ENCODE data around the gene GSTO2.
A peak's percentile ranks its signal among the peaks of the same experiment; 100 is the strongest.

The GSTO2 gene

DNA sequence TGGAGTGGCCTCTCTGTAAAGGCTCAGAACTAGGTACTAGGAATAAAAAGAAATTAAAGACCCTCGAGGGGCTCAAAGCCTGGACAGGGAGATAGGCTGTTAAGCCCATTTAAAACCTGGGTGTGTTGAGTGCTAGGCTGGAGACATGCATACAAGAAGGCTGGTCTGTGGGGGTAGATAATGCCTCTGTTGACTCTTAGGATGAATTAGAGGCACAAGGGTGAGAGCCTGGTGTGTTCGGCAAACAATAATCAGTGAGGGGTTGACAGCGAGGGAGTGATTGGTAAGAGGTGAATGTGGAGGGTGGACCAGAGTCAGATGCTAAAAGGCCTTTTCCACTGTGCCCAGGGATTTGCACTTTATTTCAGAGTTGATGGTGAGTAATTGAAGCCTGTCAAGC lies 12.7 kb downstream of the GSTO2 start:
- no peak for ATAC-seq
- no peak for DNase-seq

- no peak for ATAC-seq
- DNase-seq: no peak
Measured at GRCh38 chr10:104284846-104285245, 15.9 kb downstream of the GSTO2 start.

DNA sequence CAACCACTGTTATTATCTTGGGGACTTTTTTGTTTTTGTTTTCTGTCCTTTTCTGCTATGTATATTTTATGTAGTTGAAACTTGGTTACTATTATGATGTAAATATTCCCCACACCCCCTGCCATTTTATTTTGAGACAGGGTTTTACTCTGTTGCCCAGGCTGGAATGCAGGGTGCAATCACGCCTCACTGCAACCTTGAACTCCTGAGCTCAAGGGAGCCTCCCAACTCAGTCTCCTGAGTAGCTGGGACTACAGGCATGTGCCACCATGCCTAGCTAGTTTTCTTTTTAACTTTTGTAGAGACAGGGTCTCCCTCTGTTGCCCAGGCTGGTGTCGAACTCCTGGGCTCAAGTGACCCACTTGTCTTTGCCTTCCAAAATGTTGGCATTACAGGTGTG lies 18.0 kb downstream of the GSTO2 start:
- DNase-seq: no peak
- no peak for ATAC-seq

DNA sequence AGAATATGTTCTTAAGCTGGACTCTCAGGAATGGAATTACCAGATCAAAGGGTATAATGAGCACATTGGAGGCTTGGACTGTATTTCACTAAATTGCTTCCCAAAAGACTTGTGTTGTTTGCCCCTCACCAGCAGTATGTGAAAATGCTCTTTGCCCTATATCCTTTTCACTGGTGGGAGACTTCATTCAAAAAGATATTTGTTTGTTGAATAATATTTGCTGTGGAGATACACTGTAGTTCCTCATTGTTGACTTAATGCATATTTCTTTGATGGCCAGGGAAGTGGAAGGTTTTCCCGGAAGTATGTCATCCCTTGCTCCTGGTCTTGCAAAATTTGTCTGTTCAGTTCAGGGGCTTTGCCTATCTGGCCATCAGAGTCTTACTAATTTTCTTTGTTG lies 19.4 kb downstream of the GSTO2 start:
- ATAC-seq (no peak), DNase-seq (no peak)

- DNase-seq: peak; percentile 91
- ATAC-seq: peak; percentile 95
Measured at GRCh38 chr10:104291439-104291951, 22.5 kb downstream of the GSTO2 start.

DNA sequence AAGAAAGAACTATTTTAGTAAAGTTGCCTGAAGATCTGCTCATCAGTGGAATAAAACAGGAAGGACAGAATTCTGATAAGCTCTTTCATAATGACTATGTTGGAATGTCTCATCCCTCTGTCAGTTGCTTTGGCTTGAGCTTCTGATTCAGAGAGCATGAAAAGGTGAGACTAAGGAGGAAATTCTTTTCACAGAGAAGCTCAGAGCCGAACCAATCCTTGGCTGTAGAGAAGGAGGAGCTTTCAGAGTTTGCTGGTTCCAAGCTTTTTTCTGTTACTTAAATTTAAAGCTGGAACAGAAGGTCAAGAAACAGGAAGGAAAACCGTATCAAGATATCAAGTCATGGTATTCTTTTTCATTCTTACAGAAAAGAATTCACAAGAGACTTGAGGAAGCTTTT lies 24.0 kb downstream of the GSTO2 start:
- DNase-seq: no peak
- no peak for ATAC-seq

- no peak for DNase-seq
- ATAC-seq: no peak
Measured at GRCh38 chr10:104293781-104294321, 24.9 kb downstream of the GSTO2 start.

- no peak for ATAC-seq
- DNase-seq: no peak
Measured at GRCh38 chr10:104296687-104297436, 27.9 kb downstream of the GSTO2 start.

DNA sequence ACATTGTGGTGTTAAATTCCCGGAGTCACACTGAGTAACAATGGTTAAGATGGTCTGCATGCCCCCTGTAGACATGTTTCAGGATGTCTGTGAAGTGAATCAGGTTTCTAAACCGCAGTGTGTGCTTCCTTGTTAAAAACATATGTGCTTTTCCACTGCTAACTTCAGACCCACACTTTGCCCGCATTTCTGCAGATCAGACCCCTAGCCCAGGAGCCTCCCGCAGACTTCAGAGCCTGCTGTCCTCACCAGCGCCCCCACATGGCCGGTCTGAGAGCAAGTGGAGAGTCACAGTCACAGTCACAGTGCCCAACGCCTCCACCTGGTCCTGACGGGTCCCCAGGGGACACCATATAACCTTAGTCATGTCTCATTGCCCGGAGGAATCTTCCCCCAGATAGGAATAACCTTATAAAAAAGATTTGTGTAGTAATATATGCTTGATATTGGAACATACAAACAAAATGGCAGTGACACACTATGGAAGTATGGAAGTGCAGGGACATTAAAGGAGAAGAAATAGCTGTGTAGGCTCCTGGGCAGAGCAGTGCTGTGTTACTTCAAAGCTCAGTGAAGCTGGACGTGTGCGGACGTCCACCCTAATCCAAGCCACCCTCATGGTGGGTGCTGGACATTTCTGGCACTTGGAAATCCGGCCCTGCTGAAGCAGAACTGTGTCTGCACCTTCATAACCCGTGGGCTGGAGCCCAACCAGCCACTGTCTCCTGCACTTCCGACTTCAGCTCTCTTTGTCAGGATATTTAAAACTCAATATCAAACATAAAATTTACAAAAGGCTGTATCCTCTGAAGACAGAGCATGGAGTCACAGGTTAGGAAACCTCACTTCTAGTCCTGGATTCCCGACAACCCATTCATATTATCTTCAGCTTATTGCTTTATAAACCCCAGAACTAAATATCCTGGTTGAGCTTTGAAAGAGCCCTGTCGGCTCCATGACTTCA lies 29.0 kb downstream of the GSTO2 start:
- DNase-seq (peak; percentile 66), ATAC-seq (no peak)

DNA sequence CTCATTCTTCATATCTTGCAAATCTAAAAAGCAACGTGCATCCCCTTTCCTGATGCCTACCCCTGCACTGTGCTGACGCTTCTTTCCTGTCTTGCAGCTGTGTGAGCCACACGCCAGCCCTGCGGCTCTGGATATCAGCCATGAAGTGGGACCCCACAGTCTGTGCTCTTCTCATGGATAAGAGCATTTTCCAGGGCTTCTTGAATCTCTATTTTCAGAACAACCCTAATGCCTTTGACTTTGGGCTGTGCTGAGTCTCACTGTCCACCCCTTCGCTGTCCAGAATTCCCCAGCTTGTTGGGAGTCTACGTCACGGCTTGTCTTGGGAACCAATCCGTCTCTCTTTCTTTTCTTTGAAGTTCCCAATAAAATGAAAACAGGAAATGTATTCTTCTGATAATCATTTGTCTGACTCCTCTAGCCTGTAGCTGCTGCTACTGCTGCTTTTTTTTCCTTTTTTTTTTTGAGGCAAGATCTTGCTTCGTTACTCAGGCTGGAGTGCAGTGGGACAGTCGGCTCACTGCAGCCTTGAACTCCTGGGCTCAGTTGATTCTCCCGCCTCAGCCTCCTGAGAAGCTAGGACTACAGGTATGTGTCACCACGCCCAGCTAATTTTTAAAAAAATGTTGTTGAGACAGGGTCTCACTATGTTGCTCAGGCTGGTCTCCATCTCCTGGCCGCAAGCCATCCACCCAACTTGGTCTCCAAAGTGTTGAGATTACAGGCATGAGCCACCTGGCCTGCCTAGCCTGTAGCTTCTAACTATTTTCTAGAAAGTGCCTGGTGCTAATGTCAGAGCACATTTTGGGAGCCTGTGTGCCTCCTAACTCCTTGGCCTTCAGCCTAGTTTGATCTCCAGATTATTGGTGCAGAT lies 30.3 kb downstream of the GSTO2 start:
- DNase-seq (no peak), ATAC-seq (no peak)

DNA sequence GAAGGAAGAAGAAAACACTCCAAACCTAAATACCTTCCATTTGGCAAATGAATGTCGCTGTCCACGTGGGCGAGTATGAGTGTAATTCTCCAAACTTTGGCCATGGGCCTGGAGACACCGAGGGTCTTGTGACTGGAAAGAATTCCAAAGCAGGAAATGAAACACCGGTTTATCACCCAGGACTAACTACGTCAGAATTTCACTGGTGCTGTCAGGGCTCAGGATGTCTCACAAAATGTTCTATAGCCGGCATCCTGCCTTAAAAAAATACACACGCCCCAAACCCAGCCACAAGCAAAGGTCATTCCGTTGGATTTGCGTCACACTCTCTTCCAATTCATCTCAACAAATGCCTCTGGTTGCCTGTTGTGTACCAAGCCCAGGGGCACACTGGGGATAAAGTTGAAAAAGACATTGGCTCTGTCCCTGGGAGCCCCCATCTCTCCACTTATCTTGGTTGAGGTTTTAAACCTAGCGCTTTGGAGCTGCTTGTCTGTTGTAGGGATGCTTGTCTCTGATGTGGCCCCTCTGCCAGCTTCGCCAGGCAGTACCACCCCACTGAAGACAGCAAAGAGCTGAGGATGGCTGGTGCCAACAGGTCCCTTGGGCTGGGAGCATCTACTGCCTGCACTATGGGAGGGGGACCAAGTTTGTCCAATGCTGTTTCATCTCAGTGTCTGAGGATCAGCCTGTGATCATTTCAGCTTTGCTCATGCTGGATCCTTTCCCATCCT lies 31.2 kb downstream of the GSTO2 start:
- peak; percentile 58 for ATAC-seq
- DNase-seq: no peak

GRCh38 chr10:104300736-104301292 lies 31.8 kb downstream of the GSTO2 start:
- ATAC-seq (peak; percentile 28), DNase-seq (no peak)

DNA sequence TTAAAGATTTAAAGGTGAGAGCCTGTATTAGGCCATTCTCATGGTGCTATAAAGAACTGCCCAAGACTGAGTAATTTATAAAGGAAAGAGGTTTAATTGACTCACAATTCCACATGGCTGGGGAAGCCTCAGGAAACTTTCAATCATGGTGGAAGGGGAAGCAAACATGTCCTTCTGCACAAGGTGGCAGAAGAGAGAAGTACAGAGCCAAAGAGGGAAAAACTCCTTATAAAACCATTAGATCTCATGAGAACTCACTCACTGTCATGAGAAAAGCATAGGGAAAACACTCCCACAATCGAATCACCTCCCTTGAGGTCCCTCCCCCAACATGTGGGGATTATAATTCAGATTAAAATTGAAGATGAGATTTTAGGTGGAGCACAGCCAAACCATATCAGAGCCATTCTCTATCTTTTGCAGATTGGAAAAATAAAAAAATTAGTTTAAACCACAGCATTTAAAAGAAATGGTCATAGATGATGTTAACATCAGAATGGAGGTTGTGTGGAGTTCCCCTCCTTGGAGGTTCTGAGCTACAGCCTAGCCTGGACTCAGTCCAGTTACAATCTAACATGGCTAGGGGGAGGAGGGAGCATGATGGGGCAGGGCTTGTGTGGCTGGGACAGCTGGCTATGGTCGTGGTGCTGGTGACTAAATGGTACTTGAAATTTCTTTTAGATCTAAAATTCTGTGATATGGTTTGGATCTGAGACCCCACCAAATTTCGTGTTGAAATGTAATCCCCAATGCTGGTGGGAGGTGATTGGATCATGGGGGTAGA lies 33.1 kb downstream of the GSTO2 start:
- ATAC-seq (no peak), DNase-seq (no peak)

- DNase-seq (no peak), ATAC-seq (no peak)
Measured at GRCh38 chr10:104303594-104304355, 34.8 kb downstream of the GSTO2 start.

DNA sequence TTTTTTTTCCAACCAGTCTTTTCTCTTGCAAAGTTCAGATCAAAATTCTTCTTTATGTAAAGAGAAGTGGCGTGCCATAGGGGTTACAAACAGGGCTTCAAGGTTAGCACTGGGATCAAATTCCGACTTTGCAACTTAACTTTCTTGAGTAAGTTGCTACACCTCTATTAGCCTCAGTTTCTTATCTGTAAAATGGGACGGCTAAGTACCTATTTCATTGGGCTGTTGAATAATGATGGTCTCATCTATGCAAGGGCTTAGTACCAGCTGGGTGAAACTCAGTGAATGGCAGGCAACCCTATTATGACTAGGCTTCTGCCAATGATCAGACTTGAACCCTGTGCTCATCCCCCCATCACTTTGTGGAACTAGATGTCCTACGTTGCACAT lies 35.4 kb downstream of the GSTO2 start:
- DNase-seq (no peak), ATAC-seq (no peak)

DNA sequence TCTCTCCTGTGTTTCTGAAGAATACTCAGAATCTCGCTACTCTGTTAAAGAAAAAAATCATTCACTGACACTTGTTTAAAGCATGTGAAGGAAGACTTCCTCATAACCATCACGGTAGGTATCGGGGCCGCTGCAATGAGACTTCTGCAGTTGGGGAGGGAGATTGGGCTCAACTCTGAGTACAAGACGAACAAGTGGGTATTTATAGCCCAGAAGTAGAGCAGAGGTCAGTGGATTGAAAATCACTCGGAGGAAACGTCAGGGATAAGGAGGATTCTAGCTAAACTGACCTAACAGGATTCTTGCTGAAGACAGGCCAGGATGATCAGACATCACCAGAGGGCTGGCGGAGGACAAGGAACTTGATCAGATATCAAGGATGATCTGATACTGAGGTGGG lies 35.9 kb downstream of the GSTO2 start:
- ATAC-seq: no peak
- DNase-seq: no peak

GRCh38 chr10:104306897-104307296 lies 37.9 kb downstream of the GSTO2 start:
- ATAC-seq (no peak), DNase-seq (no peak)

DNA sequence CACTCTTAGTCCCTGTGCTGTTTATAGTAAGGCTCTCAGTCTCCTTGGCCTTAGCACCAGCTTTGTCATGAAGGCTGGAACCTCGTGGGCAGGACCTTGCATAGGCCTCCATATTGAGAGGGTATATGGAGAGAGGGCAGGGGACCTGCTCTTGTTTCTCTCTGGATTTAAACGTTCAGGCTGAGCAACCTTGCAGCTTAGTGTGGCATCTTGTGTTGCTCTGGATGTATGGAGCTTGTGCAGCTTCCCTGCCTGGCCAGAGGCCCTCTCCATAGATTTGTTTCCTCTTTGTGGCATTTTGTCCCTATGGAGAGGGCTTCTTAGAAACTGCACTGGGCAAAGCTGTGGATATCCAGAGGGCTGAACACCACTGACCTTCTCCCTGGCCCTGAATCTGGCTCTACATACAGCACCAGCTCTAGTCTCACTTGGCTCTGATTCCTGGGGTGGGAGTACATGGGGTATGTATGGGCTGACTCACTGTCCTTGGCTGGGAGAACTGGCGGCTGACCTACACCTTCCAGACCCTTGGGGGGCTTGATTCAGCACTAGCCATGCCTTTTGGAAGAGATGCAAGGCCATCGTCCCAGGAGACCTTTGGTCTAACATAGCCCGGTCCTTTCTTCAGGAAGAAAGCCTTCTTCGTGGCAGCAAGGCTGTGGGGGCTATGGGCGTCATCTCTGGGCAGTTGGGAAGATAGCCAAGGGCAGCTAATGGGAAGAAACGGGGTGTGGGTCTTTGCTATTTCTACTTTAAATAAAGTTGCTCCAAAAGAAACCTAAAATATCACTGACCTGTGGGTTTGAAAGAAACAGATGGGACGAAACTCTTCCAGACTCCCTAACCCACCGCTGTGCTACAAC lies 38.8 kb downstream of the GSTO2 start:
- ATAC-seq (no peak), DNase-seq (no peak)
